SK-N-SH treated with all-trans-retinoic acid at 6 μM for 48 hours (cell line): ENCODE data around the gene SCAPER.

Experiments used
- PPARA ChIP-seq: fragments of 250-450 bp; sonication (Bioruptor Pico); IDR thresholded peaks from 2 replicates; pipeline ENCODE4 v1.5.0; 2020; ENCODE audit warnings: mild to moderate bottlenecking, borderline replicate concordance
- TOX ChIP-seq: fragments of 250-450 bp; sonication (Bioruptor Pico); IDR thresholded peaks from 2 replicates; pipeline ENCODE4 v1.8.0; 2021; ENCODE audit warnings: mild to moderate bottlenecking, moderate library complexity, borderline replicate concordance
- TF ChIP-seq, protein P1 (sequence below): fragments of 250-450 bp; sonication (Bioruptor Pico); IDR thresholded peaks from 2 replicates; pipeline ENCODE4 v1.5.1; 2021; ENCODE audit warnings: mild to moderate bottlenecking, moderate library complexity

DNA sequence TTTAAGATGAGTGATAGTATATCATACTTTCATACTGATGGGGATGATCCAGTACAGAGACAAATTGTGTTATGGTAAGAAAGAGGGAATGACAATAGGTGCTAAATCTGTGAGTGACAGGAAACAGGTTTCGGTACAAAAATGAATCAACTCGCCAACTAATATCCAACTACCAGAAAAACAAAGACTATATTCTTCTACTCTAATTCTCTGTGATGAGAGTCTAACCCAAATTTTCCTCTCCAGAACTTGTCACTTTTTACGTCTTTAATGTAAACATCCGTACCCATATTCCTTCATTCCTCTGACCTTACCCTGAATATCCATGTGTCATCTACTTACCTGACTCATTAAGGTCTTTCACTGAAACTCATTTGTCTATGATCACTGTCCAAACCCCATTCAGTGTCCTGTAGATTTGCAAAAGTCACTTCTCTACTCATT is 39.6 kb downstream of the SCAPER start:
- TF ChIP-seq, protein P1, sequence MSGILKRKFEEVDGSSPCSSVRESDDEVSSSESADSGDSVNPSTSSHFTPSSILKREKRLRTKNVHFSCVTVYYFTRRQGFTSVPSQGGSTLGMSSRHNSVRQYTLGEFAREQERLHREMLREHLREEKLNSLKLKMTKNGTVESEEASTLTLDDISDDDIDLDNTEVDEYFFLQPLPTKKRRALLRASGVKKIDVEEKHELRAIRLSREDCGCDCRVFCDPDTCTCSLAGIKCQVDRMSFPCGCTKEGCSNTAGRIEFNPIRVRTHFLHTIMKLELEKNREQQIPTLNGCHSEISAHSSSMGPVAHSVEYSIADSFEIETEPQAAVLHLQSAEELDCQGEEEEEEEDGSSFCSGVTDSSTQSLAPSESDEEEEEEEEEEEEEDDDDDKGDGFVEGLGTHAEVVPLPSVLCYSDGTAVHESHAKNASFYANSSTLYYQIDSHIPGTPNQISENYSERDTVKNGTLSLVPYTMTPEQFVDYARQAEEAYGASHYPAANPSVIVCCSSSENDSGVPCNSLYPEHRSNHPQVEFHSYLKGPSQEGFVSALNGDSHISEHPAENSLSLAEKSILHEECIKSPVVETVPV (CRISPR knock-in tag), result no peak
- TF ChIP-seq TOX (CRISPR knock-in tag), result no peak
- TF ChIP-seq PPARA (CRISPR knock-in tag), result no peak
